Glutamatergic neuron (in vitro differentiated cells): ENCODE measurements around the gene LRFN2. TPM values are rescaled to one million over a fixed set of nuclear protein-coding genes. Genes with fewer than 3 reads are reported as not detected.

Experiments
- DNase-seq: peaks from one replicate; pipeline ENCODE4 v3.0.0; 2022
- H3K27ac Mint-ChIP-seq: one replicate; pipeline ENCODE4 v1.8.0; 2020; ENCODE audit warnings: mild to moderate bottlenecking, mixed read lengths, inconsistent platforms; ENCODE audit not compliant: unreplicated experiment
- H3K27me3 Mint-ChIP-seq: one replicate; pipeline ENCODE4 v1.8.0; 2020; ENCODE audit warnings: mild to moderate bottlenecking, moderate library complexity, mixed read lengths, inconsistent platforms; ENCODE audit not compliant: unreplicated experiment
- H3K36me3 Mint-ChIP-seq: one replicate; pipeline ENCODE4 v1.8.0; 2020; ENCODE audit warnings: mild to moderate bottlenecking, mixed read lengths, inconsistent platforms; ENCODE audit not compliant: unreplicated experiment
- H3K4me1 Mint-ChIP-seq: one replicate; pipeline ENCODE4 v1.8.0; 2020; ENCODE audit warnings: mild to moderate bottlenecking, low read depth, mixed read lengths, inconsistent platforms; ENCODE audit not compliant: unreplicated experiment
- H3K4me3 Mint-ChIP-seq: one replicate; pipeline ENCODE4 v1.8.0; 2020; ENCODE audit warnings: mild to moderate bottlenecking, mixed read lengths, inconsistent platforms; ENCODE audit not compliant: unreplicated experiment
- H3K9me3 Mint-ChIP-seq: one replicate; pipeline ENCODE4 v1.8.0; 2020; ENCODE audit warnings: mild to moderate bottlenecking, moderate library complexity, mixed read lengths, inconsistent platforms; ENCODE audit not compliant: unreplicated experiment
- total RNA-seq: library from RNA; stranded (reverse); fragmentation: NEBNext Ultra II Directional; extraction: Animal tissue kit (Norgen Biotek cat#: 25700); gene quantifications from one replicate; pipeline ENCODE4 v1.2.1, GENCODE V29; 2021; ENCODE audit not compliant: unreplicated experiment
- TF ChIP-seq, protein P1 (sequence below): fragments of 200-600 bp; sonication (generic); IDR thresholded peaks from one replicate; pipeline ENCODE4 v1.5.0; 2021; ENCODE audit not compliant: partially characterized antibody, unreplicated experiment

LRFN2 gene
- total RNA-seq, 1 donor from 2014 or later = 0.56 TPM

DNA sequence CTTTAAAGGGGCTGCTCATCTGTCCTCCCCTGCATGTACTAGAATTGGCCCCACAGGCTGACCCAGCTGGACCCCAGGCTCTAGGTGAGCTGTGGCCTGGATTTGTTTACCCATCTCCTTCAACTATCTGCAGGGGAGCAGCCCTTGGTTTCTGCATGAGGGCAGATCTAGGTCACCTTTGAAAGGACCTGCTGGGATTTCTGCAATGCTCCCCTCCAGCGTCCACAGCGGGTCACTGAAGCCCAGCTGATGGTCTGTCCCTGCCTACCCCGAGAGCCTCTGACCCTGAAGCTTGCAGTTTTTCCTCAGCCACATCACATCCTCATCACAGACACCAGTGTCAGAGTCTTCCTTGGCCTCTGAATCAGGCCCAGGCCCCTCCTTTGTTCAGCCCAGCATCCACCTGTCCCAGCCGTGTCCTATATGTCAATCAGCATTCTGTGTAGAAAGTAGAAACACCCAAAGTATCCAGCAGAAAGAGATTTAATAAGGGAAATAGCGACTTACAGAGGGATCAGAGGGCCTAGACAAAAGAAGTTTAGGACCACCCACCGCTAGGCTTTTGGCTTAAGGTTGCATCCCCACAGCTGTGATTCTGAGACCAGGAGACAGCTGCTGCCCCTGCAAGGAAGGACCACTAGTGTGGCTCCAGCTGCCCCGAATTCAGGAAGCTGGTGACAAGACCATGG lies 243.1 kb downstream of the LRFN2 start:
- peaks cover 37% of the 10 kb centered on the region for H3K4me1 Mint-ChIP-seq
- H3K27ac Mint-ChIP-seq = peak overlapping the region; percentile 59
- DNase-seq = no peak

DNA sequence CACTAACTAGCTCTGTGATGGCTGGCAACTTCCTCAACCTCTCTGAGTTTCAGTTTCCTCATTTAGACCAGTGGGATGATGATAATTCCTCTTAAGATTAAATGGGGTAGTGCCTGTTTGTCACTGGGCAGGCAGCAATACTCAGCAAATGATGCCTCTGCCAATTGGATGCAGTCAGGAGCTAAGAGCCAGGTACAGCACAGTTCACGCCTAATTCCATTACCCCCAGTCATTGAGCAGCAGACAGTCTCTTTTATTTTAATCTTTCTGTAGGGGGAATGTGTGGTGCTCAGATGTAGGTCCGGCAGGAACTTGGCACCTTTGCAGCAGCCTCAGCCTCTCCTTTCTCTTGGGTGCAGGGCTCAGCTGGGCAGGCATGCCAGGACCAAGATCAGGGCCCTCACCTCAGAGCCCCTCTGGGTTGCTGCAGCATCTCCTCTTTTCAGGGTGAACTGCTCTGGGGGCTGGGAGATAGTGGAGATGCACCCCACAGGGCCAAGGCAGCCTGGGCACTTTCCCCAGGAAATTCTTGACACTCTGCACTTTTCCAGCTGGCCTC lies 243.8 kb downstream of the LRFN2 start:
- no peaks in the 10 kb centered on the region for H3K27me3 Mint-ChIP-seq
- H3K27ac Mint-ChIP-seq = no peak overlapping the region
- H3K9me3 Mint-ChIP-seq = peaks cover 7% of the 10 kb centered on the region
- peaks cover 4% of the 10 kb centered on the region for H3K36me3 Mint-ChIP-seq
- TF ChIP-seq, protein P1, sequence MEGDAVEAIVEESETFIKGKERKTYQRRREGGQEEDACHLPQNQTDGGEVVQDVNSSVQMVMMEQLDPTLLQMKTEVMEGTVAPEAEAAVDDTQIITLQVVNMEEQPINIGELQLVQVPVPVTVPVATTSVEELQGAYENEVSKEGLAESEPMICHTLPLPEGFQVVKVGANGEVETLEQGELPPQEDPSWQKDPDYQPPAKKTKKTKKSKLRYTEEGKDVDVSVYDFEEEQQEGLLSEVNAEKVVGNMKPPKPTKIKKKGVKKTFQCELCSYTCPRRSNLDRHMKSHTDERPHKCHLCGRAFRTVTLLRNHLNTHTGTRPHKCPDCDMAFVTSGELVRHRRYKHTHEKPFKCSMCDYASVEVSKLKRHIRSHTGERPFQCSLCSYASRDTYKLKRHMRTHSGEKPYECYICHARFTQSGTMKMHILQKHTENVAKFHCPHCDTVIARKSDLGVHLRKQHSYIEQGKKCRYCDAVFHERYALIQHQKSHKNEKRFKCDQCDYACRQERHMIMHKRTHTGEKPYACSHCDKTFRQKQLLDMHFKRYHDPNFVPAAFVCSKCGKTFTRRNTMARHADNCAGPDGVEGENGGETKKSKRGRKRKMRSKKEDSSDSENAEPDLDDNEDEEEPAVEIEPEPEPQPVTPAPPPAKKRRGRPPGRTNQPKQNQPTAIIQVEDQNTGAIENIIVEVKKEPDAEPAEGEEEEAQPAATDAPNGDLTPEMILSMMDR = no peak
- DNase-seq = no peak
- H3K4me1 Mint-ChIP-seq = peaks cover 33% of the 10 kb centered on the region
- no peak overlapping the region for H3K4me3 Mint-ChIP-seq

More for the DNA sequence above, 243.1 kb downstream of the LRFN2 start:
- no peak overlapping the region for H3K4me3 Mint-ChIP-seq
- TF ChIP-seq, protein P1 = no peak
- peaks cover 8% of the 10 kb centered on the region for H3K9me3 Mint-ChIP-seq
- peaks cover 4% of the 10 kb centered on the region for H3K36me3 Mint-ChIP-seq
- H3K27me3 Mint-ChIP-seq = no peaks in the 10 kb centered on the region

DNA sequence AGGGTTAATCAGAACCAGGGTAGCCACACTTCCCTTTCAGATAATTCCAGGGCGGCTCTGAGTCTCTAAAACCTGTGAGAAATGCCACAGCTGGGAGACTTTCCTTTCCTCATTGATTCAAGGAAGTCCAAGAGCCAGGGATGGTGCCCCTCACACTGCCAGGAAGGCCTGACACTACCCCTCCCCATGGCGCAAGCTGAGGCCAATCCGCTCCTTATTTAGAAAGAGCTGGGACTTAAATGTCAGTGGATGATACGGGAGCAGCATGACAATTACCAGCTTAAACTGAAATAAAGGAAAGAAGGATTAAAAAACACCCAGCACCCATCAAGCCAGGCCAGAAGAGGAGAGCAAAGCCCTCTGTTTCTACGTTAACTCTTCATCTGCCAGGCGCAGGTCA lies 244.4 kb downstream of the LRFN2 start:
- peaks cover 7% of the 10 kb centered on the region for H3K9me3 Mint-ChIP-seq
- H3K4me1 Mint-ChIP-seq = peaks cover 32% of the 10 kb centered on the region
- peak overlapping the region; percentile 36 for H3K4me3 Mint-ChIP-seq
- H3K36me3 Mint-ChIP-seq = peaks cover 4% of the 10 kb centered on the region
- H3K27ac Mint-ChIP-seq = no peak overlapping the region
- no peak for DNase-seq
- TF ChIP-seq, protein P1 = no peak
- H3K27me3 Mint-ChIP-seq = peaks cover 1% of the 10 kb centered on the region

DNA sequence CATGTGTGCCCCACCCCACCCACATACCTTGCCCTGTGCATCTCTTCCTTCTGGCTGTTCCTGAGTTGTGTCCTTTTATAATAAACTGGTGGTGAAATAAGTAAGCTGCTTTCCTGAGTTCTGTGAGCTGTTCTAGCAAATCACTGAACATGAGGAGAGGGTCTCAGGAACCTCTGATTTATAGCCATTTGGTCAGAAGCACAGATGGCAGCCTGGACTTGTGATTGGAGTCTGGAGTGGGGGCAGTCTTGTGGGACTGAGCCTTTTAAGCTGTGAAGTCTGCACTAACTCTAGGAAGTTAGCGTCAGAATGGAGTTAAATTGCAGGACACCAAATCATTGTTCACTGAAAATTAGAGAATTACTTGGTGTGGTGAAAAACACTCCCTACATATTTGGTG lies 245.4 kb downstream of the LRFN2 start:
- peaks cover under 1% of the 10 kb centered on the region for H3K36me3 Mint-ChIP-seq
- H3K4me1 Mint-ChIP-seq = peaks cover 35% of the 10 kb centered on the region
- H3K27me3 Mint-ChIP-seq = peaks cover 7% of the 10 kb centered on the region
- H3K9me3 Mint-ChIP-seq = peaks cover 5% of the 10 kb centered on the region
- TF ChIP-seq, protein P1 = no peak
- H3K4me3 Mint-ChIP-seq = peak overlapping the region; percentile 1
- H3K27ac Mint-ChIP-seq = no peak overlapping the region
- DNase-seq = no peak
